Limb (tissue), 2 donors: ENCODE data around the gene GATA5.

ENCODE experiments used
- DNase-seq, 2 donors: peaks; one replicate each; pipeline ENCODE4 v3.0.0-alpha.2; 2016; ENCODE audit errors: extremely low spot score in 2 of 2

GATA5 gene

GRCh38 chr20:62417981-62418708 is 57.6 kb downstream of the GATA5 start:
- no peak for DNase-seq

DNA sequence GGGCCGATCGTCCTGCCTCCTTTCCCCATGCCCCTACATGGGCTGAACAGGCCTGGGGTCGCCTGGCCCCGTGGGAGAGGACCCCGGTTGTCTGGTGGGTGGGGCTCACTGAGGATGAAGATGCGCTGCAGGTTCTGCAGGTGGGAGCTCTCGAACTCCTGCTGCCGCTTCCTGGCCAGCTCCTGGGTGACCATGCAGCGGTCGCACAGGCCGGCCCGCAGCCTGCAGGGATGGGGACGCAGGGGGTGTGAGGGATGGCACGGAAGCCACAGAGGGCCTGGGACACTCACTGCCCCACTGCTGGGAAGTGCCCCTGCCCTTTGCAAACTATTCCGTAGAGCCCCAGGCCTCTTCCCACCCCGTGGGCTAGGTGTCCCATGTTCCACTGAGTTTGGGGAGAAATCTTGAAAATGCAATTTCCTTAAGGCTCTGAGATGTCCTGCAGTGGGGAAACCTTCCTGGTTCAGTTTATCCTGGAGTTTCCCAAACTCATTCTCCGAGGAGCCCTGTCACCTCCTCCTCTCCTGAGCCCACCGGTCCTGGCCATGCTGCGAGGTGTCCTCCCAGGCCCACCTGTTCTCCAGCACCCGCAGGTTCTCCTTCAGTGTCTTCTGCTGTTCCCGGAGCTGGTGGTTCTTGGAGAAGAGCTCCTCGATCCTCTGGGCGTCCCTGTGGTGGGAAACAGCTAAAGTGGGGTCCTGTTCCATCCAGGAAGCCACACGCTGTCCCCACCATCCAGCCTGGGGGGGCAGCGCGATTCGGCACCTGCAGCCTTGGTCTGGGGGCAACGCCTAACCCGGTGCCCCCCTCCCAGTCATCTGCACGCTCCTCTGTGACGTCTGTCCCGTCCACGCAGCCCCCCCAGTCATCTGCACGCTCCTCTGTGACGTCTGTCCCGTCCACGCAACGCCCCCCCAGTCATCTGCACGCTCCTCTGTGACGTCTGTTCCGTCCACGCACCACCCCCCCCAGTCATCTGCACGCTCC is 58.9 kb downstream of the GATA5 start:
- DNase-seq, result no peak

DNA sequence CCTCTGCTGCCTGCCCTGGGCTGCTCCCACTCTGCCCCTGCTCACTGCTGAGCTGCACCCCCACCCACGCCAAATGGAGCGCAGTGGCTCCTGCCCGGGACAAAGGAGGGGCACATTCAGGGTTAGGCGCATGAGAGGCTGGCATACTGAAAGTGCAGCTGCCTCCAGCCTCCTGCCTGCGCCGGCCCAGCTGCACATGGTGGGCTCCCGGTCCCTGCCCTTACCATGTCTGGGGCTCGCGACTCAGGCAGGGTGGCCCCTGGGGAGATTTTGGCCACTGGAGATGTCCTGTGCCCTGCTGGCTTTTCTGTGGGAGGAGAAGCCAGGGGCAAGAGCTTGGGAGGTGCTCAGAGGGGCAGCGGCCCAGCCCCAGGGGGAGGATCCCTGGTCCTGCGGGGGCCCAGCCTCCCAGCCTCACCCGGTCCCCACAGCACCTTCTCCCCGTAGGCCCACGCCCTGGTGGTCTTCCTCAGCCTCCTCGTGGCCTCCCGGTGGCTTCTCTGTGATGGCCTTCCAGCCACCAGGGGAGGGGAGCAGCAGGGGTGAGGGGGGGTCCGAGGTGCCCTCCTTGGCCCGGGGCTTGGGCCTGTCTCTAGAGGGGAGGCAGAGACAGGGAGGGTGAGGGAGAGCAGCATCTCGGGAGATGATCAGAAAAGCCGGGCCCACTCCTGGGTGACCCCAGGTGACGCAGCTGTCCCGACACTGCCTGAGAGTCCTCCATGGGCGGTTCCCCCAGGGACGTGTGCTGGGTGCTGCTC is 60.3 kb downstream of the GATA5 start:
- DNase-seq, result no peak

GRCh38 chr20:62413896-62414481 is 61.8 kb downstream of the GATA5 start:
- no peak for DNase-seq
